Measurements from ENCODE around the gene IL25.

- TF ChIP-seq, protein P1, sequence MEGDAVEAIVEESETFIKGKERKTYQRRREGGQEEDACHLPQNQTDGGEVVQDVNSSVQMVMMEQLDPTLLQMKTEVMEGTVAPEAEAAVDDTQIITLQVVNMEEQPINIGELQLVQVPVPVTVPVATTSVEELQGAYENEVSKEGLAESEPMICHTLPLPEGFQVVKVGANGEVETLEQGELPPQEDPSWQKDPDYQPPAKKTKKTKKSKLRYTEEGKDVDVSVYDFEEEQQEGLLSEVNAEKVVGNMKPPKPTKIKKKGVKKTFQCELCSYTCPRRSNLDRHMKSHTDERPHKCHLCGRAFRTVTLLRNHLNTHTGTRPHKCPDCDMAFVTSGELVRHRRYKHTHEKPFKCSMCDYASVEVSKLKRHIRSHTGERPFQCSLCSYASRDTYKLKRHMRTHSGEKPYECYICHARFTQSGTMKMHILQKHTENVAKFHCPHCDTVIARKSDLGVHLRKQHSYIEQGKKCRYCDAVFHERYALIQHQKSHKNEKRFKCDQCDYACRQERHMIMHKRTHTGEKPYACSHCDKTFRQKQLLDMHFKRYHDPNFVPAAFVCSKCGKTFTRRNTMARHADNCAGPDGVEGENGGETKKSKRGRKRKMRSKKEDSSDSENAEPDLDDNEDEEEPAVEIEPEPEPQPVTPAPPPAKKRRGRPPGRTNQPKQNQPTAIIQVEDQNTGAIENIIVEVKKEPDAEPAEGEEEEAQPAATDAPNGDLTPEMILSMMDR (conservative IDR thresholded peaks at IDR 0.05), result no peak
- TF ChIP-seq ZFX (IDR thresholded peaks at IDR 0.05), result no peak
These were observed 33.0 kb downstream of the IL25 start for GRCh38 chr14:23405516-23406025.

Data from C4-2B (cell line).